Measurements from ENCODE around the gene SAMHD1.

Gene SAMHD1

GRCh38 chr20:36862857-36863668, 88.4 kb downstream of the SAMHD1 start:
- peaks cover 12% of the 10 kb centered on the region for H3K27me3 ChIP-seq (ENCODE audit: control insufficient read depth, insufficient read depth, low read length)
- H3K4me1 ChIP-seq (ENCODE audit: control insufficient read depth, insufficient read depth, low read length): peaks cover 32% of the 10 kb centered on the region
- H3K9me3 ChIP-seq (ENCODE audit: control insufficient read depth, low read length): no peaks in the 10 kb centered on the region
- H3K36me3 ChIP-seq (ENCODE audit: control insufficient read depth, insufficient read depth, low read length): no peaks in the 10 kb centered on the region
- no peak overlapping the region for H3K9ac ChIP-seq (ENCODE audit: low read length)
- no peak overlapping the region for H3K4me3 ChIP-seq (ENCODE audit: low read length)

DNA sequence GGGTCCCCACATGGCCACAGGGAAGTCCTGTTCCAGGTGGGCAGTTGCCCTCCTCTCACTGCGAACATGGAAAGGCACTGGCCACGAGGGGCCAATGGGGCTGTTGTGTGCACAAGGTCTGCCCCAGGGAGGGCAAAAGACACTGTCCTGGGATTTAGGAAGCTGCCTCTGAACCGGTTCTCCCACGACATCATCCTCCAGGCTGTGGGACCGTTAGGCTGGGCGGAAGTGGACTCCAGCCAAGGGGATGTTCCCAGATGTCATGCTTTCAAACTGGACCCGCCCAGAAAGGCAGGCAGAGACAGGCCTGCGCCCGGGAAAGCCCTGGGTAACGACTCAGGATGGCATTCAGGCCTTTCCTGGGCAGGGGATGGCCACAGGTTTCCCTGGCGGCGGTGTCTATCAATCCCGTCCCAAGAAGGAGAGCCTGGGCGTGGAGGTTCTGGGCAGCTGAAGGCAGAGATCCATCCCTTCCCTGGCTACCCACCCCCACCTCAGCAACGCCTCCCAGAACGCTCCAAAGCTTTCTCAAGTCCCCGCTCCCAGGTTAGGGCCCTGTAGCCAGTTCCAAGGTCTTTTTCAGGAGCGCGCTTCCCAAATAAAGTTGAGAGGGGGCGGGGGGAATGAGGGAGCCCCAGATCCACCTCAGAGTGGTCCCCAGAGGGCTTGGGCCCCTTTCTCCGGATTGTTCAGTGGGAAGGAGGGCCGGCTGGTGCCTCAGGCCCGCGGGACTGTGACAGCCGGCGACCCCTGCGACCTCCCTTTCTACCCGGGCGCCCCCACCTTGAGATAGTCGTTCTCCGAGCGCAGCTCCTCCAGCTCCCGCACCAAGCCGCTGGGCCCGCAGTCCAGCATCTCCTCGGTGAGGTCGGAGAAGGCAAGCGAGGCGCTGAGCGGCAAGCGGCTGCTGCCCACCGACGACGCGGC, 89.4 kb downstream of the SAMHD1 start:
- Histone ChIP-seq H3K27me3 (ENCODE audit: control insufficient read depth, insufficient read depth, low read length) (peaks cover 12% of the 10 kb centered on the region), H3K9ac (ENCODE audit: low read length) (peak overlapping the region; percentile 59), H3K4me3 (ENCODE audit: low read length) (no peak overlapping the region), H3K9me3 (ENCODE audit: control insufficient read depth, low read length) (no peaks in the 10 kb centered on the region), H3K36me3 (ENCODE audit: control insufficient read depth, insufficient read depth, low read length) (no peaks in the 10 kb centered on the region), H3K4me1 (ENCODE audit: control insufficient read depth, insufficient read depth, low read length) (peaks cover 34% of the 10 kb centered on the region)

- Histone ChIP-seq H3K27me3 (ENCODE audit: control insufficient read depth, insufficient read depth, low read length) (peaks cover 12% of the 10 kb centered on the region), H3K4me3 (ENCODE audit: low read length) (no peak overlapping the region), H3K4me1 (ENCODE audit: control insufficient read depth, insufficient read depth, low read length) (peaks cover 40% of the 10 kb centered on the region), H3K36me3 (ENCODE audit: control insufficient read depth, insufficient read depth, low read length) (no peaks in the 10 kb centered on the region), H3K9me3 (ENCODE audit: control insufficient read depth, low read length) (no peaks in the 10 kb centered on the region), H3K9ac (ENCODE audit: low read length) (peak overlapping the region; percentile 59)
These were observed 90.0 kb downstream of the SAMHD1 start for GRCh38 chr20:36861625-36861874.

DNA sequence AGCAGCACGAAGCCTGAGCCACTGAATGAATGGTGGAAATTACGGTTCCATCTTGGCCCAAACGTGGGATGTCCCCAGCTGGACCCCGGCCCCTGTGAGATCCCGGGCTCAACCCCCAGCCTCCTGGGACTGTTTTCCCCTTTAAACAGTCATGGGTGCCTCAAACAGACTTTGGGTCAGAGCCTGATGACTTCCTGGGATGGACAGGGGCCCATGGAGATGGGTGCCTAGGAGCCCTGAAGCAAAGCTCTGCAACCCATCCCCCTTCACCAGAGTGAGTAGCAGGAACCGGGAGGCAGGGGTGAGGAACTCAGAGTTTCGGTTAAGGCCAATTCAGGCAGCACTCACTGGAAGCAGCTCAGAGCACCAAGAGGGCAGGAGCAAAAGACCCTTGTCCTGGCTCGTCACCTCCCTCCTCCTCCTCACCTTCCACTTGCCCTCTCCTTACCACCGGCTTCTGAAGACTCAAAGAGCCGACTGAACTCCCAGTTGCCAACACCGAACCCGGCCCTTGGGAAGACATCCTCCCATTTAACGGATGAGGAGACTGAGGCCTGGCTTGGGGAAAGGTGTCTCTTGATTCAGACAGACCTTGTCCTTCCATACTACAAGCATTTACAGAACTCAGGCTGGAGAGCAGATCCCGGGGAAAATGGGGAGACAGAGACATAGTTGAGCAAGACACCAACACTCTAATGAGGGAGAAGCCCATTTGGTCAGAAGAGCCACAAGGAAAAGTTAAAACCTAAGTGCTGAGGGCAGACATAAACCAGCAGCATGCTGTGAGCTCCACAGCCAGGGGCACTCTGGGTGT, 90.5 kb downstream of the SAMHD1 start:
- no peaks in the 10 kb centered on the region for H3K36me3 ChIP-seq (ENCODE audit: control insufficient read depth, insufficient read depth, low read length)
- no peak overlapping the region for H3K4me3 ChIP-seq (ENCODE audit: low read length)
- H3K9ac ChIP-seq (ENCODE audit: low read length): peak overlapping the region; percentile 59
- H3K4me1 ChIP-seq (ENCODE audit: control insufficient read depth, insufficient read depth, low read length): peaks cover 45% of the 10 kb centered on the region
- H3K27me3 ChIP-seq (ENCODE audit: control insufficient read depth, insufficient read depth, low read length): peaks cover 12% of the 10 kb centered on the region
- H3K9me3 ChIP-seq (ENCODE audit: control insufficient read depth, low read length): no peaks in the 10 kb centered on the region

DNA sequence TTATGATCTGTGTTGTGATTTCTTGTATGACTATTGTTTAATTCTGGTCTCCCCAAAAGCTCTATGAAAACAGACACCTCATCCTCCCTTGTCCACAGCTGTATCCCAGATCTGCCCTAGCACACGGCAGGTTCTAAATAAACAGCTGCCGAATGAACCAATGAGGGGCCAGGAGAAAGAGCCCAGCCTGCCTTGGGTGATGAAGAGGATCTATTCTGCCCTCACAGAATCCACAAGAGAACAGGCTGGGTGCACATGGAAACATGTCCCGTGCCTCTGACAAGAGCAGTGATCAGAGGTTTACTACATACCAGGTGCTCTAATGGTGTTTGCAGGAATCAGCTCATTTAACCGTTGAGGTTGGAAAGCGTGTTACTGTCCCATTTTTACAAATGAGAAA, 91.2 kb downstream of the SAMHD1 start:
- no peaks in the 10 kb centered on the region for H3K36me3 ChIP-seq (ENCODE audit: control insufficient read depth, insufficient read depth, low read length)
- H3K9ac ChIP-seq (ENCODE audit: low read length): peak overlapping the region; percentile 15
- H3K4me3 ChIP-seq (ENCODE audit: low read length): no peak overlapping the region
- H3K27me3 ChIP-seq (ENCODE audit: control insufficient read depth, insufficient read depth, low read length): peaks cover 12% of the 10 kb centered on the region
- peaks cover 52% of the 10 kb centered on the region for H3K4me1 ChIP-seq (ENCODE audit: control insufficient read depth, insufficient read depth, low read length)
- no peaks in the 10 kb centered on the region for H3K9me3 ChIP-seq (ENCODE audit: control insufficient read depth, low read length)

DNA sequence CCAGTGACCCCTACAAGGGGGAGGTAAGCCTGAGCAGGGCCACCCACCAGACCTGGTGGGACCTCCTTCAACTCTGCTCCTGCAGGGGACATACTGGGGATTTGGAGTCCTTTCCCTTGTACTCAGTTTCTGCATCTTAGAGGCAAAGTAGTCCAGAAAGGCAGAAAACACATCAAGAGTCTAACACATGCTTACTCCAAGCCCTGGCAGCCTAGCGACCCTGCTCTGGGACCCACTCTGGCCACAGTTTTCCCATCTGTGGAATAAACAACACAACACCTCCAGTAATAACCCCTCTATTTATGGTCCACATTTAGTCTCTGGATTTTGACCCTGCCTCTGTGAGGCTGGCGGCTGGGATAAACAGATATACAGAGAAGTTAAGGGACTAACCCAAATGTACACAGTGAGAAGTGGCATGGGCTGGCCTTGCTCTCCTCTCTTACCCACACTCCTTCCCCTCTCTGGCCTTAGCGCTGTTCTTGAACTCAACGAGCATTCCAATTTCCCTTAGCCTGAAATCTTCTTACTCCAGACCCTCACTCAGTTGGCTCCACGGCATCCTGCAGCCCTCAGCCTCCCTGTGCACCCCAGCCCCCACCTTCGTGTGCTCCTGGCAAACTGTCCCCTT, 91.7 kb downstream of the SAMHD1 start:
- peak overlapping the region; percentile 15 for H3K9ac ChIP-seq (ENCODE audit: low read length)
- no peaks in the 10 kb centered on the region for H3K36me3 ChIP-seq (ENCODE audit: control insufficient read depth, insufficient read depth, low read length)
- peaks cover 55% of the 10 kb centered on the region for H3K4me1 ChIP-seq (ENCODE audit: control insufficient read depth, insufficient read depth, low read length)
- H3K27me3 ChIP-seq (ENCODE audit: control insufficient read depth, insufficient read depth, low read length): peaks cover 12% of the 10 kb centered on the region
- no peak overlapping the region for H3K4me3 ChIP-seq (ENCODE audit: low read length)
- H3K9me3 ChIP-seq (ENCODE audit: control insufficient read depth, low read length): no peaks in the 10 kb centered on the region

DNA sequence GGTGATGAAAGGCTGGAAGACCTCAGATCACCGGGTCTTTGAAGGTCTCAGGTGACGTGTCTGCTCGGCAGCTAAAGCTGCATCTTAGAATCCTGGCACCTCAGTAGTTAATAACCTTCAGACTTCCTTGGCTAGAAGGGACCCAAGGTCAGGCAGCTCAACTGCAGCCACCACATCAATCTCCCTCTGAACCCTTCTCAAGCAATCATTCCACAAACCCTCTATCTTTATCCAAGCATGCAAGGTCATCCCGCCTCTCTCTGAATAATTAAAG, 92.3 kb downstream of the SAMHD1 start:
- Histone ChIP-seq H3K4me3 (ENCODE audit: low read length) (no peak overlapping the region), H3K9me3 (ENCODE audit: control insufficient read depth, low read length) (no peaks in the 10 kb centered on the region), H3K4me1 (ENCODE audit: control insufficient read depth, insufficient read depth, low read length) (peaks cover 54% of the 10 kb centered on the region), H3K36me3 (ENCODE audit: control insufficient read depth, insufficient read depth, low read length) (no peaks in the 10 kb centered on the region), H3K9ac (ENCODE audit: low read length) (no peak overlapping the region), H3K27me3 (ENCODE audit: control insufficient read depth, insufficient read depth, low read length) (peaks cover 12% of the 10 kb centered on the region)

- Histone ChIP-seq H3K27me3 (ENCODE audit: control insufficient read depth, insufficient read depth, low read length) (peaks cover 6% of the 10 kb centered on the region), H3K4me1 (ENCODE audit: control insufficient read depth, insufficient read depth, low read length) (peaks cover 63% of the 10 kb centered on the region), H3K9ac (ENCODE audit: low read length) (no peak overlapping the region), H3K36me3 (ENCODE audit: control insufficient read depth, insufficient read depth, low read length) (no peaks in the 10 kb centered on the region), H3K4me3 (ENCODE audit: low read length) (no peak overlapping the region), H3K9me3 (ENCODE audit: control insufficient read depth, low read length) (no peaks in the 10 kb centered on the region)
These were observed 94.5 kb downstream of the SAMHD1 start for GRCh38 chr20:36856691-36857635.

- Histone ChIP-seq H3K9me3 (ENCODE audit: control insufficient read depth, low read length) (no peaks in the 10 kb centered on the region), H3K27me3 (ENCODE audit: control insufficient read depth, insufficient read depth, low read length) (no peaks in the 10 kb centered on the region), H3K4me3 (ENCODE audit: low read length) (no peak overlapping the region), H3K36me3 (ENCODE audit: control insufficient read depth, insufficient read depth, low read length) (no peaks in the 10 kb centered on the region), H3K4me1 (ENCODE audit: control insufficient read depth, insufficient read depth, low read length) (peaks cover 63% of the 10 kb centered on the region), H3K9ac (ENCODE audit: low read length) (no peak overlapping the region)
These were observed 95.3 kb downstream of the SAMHD1 start for GRCh38 chr20:36856195-36856594.

DNA sequence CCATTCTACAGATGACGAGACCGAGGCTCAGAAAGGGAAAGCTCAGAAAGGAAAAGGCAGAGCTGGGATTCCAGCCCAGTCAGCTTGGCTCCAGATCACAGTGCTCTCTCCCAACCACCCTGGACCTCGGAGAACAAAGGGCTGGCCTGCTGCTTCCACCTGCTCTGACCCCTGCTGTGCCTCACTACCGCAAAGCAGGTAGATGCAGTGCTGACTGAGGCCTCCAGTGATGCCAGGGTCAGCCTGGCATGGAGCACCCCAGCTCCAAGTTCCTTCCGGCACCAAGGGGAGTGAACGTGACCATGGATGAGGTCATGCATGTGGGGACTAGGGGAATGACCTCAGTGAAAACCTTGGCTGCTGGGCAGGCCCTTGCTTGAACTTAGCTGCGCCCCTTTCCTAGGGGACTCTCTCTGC, 96.3 kb downstream of the SAMHD1 start:
- Histone ChIP-seq H3K4me3 (ENCODE audit: low read length) (no peak overlapping the region), H3K4me1 (ENCODE audit: control insufficient read depth, insufficient read depth, low read length) (peaks cover 53% of the 10 kb centered on the region), H3K9me3 (ENCODE audit: control insufficient read depth, low read length) (peaks cover 3% of the 10 kb centered on the region), H3K9ac (ENCODE audit: low read length) (no peak overlapping the region), H3K36me3 (ENCODE audit: control insufficient read depth, insufficient read depth, low read length) (no peaks in the 10 kb centered on the region), H3K27me3 (ENCODE audit: control insufficient read depth, insufficient read depth, low read length) (no peaks in the 10 kb centered on the region)

Data from mucosa of stomach (tissue), 1 donor.